ENCODE measurements around the gene IL31RA.

IL31RA gene

GRCh38 chr5:55921617-55922016 lies 70.5 kb downstream of the IL31RA start:
- Histone ChIP-seq H3K9me2 (replicated peaks; ENCODE audit: control insufficient read depth, low read length) (no peaks in the 10 kb centered on the region), H3K4me1 (ENCODE audit: control insufficient read depth, low read length) (peaks cover 18% of the 10 kb centered on the region), H3K79me2 (ENCODE audit: control insufficient read depth, low read length) (no peaks in the 10 kb centered on the region), H3K9me3 (ENCODE audit: control insufficient read depth, insufficient read depth, low read length) (no peaks in the 10 kb centered on the region), H3K4me2 (ENCODE audit: low read length) (no peak overlapping the region), H3K36me3 (ENCODE audit: control insufficient read depth, low read length) (no peaks in the 10 kb centered on the region), H3K27me3 (ENCODE audit: control insufficient read depth, low read length) (peaks cover 3% of the 10 kb centered on the region), H3K27ac (ENCODE audit: low read depth, low read length) (no peak overlapping the region), H3K4me3 (ENCODE audit: low read length) (no peak overlapping the region), H3F3A (ENCODE audit: control insufficient read depth, insufficient read depth) (no peaks in the 10 kb centered on the region), H4K20me1 (ENCODE audit: control insufficient read depth, insufficient read depth, low read depth, low read length) (no peaks in the 10 kb centered on the region)
- TF ChIP-seq, protein P1, sequence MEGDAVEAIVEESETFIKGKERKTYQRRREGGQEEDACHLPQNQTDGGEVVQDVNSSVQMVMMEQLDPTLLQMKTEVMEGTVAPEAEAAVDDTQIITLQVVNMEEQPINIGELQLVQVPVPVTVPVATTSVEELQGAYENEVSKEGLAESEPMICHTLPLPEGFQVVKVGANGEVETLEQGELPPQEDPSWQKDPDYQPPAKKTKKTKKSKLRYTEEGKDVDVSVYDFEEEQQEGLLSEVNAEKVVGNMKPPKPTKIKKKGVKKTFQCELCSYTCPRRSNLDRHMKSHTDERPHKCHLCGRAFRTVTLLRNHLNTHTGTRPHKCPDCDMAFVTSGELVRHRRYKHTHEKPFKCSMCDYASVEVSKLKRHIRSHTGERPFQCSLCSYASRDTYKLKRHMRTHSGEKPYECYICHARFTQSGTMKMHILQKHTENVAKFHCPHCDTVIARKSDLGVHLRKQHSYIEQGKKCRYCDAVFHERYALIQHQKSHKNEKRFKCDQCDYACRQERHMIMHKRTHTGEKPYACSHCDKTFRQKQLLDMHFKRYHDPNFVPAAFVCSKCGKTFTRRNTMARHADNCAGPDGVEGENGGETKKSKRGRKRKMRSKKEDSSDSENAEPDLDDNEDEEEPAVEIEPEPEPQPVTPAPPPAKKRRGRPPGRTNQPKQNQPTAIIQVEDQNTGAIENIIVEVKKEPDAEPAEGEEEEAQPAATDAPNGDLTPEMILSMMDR (IDR thresholded peaks at IDR 0.05; ENCODE audit: low read depth, low read length, poor library complexity, severe bottlenecking), result no peak
- no peak for TF ChIP-seq EZH2phosphoT487 (IDR thresholded peaks at IDR 0.05; ENCODE audit: borderline replicate concordance, low read length)

- peaks cover 18% of the 10 kb centered on the region for H3K4me1 ChIP-seq (ENCODE audit: control insufficient read depth, low read length)
- H3K79me2 ChIP-seq (ENCODE audit: control insufficient read depth, low read length), result no peaks in the 10 kb centered on the region
- no peaks in the 10 kb centered on the region for H3K9me3 ChIP-seq (ENCODE audit: control insufficient read depth, insufficient read depth, low read length)
- no peaks in the 10 kb centered on the region for H4K20me1 ChIP-seq (ENCODE audit: control insufficient read depth, insufficient read depth, low read depth, low read length)
- no peaks in the 10 kb centered on the region for H3K9me2 ChIP-seq (replicated peaks; ENCODE audit: control insufficient read depth, low read length)
- no peaks in the 10 kb centered on the region for H3F3A ChIP-seq (ENCODE audit: control insufficient read depth, insufficient read depth)
- H3K27ac ChIP-seq (ENCODE audit: low read depth, low read length), result no peak overlapping the region
- peak overlapping the region; percentile 40 for H3K4me3 ChIP-seq (ENCODE audit: low read length)
- TF ChIP-seq EZH2phosphoT487 (IDR thresholded peaks at IDR 0.05; ENCODE audit: borderline replicate concordance, low read length), result no peak
- TF ChIP-seq, protein P1 (IDR thresholded peaks at IDR 0.05; ENCODE audit: low read depth, low read length, poor library complexity, severe bottlenecking), result no peak
- H3K36me3 ChIP-seq (ENCODE audit: control insufficient read depth, low read length), result no peaks in the 10 kb centered on the region
- peaks cover 3% of the 10 kb centered on the region for H3K27me3 ChIP-seq (ENCODE audit: control insufficient read depth, low read length)
- H3K4me2 ChIP-seq (ENCODE audit: low read length), result peak overlapping the region; percentile 52
Observed at GRCh38 chr5:55923177-55923771, 72.1 kb downstream of the IL31RA start.

GRCh38 chr5:55923865-55924500 lies 72.8 kb downstream of the IL31RA start:
- H3K9me3 ChIP-seq (ENCODE audit: control insufficient read depth, insufficient read depth, low read length), result no peaks in the 10 kb centered on the region
- peaks cover 18% of the 10 kb centered on the region for H3K4me1 ChIP-seq (ENCODE audit: control insufficient read depth, low read length)
- no peaks in the 10 kb centered on the region for H4K20me1 ChIP-seq (ENCODE audit: control insufficient read depth, insufficient read depth, low read depth, low read length)
- H3K79me2 ChIP-seq (ENCODE audit: control insufficient read depth, low read length), result no peaks in the 10 kb centered on the region
- no peak overlapping the region for H3K4me3 ChIP-seq (ENCODE audit: low read length)
- H3K27me3 ChIP-seq (ENCODE audit: control insufficient read depth, low read length), result peaks cover 3% of the 10 kb centered on the region
- H3K9me2 ChIP-seq (replicated peaks; ENCODE audit: control insufficient read depth, low read length), result no peaks in the 10 kb centered on the region
- no peak overlapping the region for H3K27ac ChIP-seq (ENCODE audit: low read depth, low read length)
- H3K36me3 ChIP-seq (ENCODE audit: control insufficient read depth, low read length), result no peaks in the 10 kb centered on the region
- TF ChIP-seq, protein P1 (IDR thresholded peaks at IDR 0.05; ENCODE audit: low read depth, low read length, poor library complexity, severe bottlenecking), result no peak
- no peak for TF ChIP-seq EZH2phosphoT487 (IDR thresholded peaks at IDR 0.05; ENCODE audit: borderline replicate concordance, low read length)
- H3F3A ChIP-seq (ENCODE audit: control insufficient read depth, insufficient read depth), result no peaks in the 10 kb centered on the region
- H3K4me2 ChIP-seq (ENCODE audit: low read length), result peak overlapping the region; percentile 52; the same call in 1 of the 2 replicates
